ENCODE measurements around the gene ST3GAL3. TPM values are rescaled to one million over a fixed set of nuclear protein-coding genes. Genes with fewer than 3 reads are reported as not detected.

Gene ST3GAL3
- total RNA-seq, 1 experiment from 2014 or later: 8.6 TPM

DNA sequence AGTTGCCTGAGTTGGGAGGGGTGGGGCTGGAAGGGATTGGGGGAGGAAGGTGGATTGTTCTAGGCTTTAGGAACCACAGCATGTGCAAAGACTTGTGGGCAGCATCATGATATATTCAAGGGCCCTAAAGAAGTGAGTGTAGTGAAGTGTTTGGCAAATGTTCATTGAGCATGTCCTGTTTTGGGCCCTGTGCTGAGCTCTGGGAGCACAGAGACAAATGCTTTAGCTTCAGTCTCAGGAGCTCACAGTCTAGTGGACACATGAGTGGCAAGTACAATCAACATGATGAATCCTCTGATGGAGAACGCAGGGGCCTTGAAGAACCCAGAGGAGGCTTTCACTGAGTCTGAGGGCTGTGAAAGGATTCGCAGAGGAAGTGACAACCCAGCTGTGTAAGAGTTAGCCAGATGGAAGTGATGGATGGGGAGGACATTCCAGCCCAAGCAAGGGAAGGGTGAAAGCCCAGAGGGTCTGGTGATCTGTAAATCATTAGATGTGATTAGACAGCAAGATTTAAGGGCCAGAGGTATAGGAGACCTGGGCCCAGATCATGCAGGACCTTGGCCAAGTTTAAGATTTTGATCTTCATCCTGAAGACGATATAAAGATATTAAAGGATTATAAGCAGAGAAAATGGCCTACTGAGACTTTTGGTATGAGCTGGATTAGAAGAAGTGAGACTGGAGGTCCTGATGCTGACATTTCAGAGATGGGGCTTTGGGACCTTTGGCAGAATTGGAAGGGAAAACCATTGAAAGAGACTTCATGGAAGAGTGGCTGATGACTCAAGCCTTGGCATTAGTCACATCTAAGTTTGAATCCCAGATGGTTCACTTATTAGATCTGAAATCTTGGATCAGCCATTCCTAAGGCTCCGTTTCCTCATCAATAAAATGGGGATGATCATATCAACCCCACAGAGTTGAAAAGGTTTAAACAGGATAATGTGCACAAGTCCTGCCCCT lies 244.0 kb downstream of the ST3GAL3 start (continued):
- TF ChIP-seq, protein P1, sequence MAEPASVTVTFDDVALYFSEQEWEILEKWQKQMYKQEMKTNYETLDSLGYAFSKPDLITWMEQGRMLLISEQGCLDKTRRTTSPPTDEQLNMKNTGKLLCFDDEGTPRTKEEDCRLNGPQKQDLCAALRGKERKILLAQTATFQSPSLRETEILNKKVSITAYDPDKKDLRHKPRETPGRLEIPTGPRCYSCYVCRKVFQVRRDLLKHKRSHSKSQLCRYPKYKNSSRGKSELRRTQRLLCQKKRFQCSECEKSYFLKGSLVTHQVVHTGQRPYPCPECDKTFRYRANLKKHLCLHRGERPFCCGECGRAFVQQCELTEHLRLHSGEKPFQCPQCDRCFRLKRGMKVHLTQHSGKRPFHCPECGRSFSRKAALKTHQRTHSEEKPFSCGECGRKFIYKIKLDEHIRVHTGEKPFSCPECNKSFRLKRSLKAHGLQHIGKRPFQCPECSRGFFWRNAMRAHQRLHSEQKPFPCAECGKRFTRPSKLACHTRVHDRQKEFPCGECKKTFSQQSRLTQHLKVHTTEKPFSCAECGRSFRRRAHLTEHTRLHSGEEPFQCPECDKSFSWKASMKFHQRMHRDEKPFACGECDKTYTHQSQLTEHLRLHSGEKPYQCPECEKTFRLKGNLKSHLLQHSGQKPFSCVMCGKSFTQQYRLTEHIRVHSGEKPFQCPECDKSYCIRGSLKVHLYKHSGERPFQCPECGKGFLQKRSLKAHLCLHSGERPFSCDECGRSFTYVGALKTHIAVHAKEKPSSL (CRISPR knock-in tag; conservative IDR thresholded peaks at IDR 0.05): no peak
- TF ChIP-seq MYBL2 (CRISPR knock-in tag; IDR thresholded peaks at IDR 0.05) (no peak), TEAD4 (CRISPR knock-in tag; IDR thresholded peaks at IDR 0.05) (no peak), HMGXB4 (CRISPR knock-in tag; IDR thresholded peaks at IDR 0.05) (no peak), SMAD4 (CRISPR knock-in tag; IDR thresholded peaks at IDR 0.05) (no peak), ZNF396 (CRISPR knock-in tag; IDR thresholded peaks at IDR 0.05; ENCODE audit: borderline replicate concordance) (no peak), ERG (CRISPR knock-in tag; IDR thresholded peaks at IDR 0.05) (no peak), ZNF423 (CRISPR knock-in tag; IDR thresholded peaks at IDR 0.05) (no peak), GTF2I (CRISPR knock-in tag; conservative IDR thresholded peaks at IDR 0.05) (no peak), CREB1 (CRISPR knock-in tag; IDR thresholded peaks at IDR 0.05) (no peak), ZNF317 (CRISPR knock-in tag; IDR thresholded peaks at IDR 0.05; ENCODE audit: borderline replicate concordance, low read depth) (no peak)
- TF ChIP-seq, protein P2, sequence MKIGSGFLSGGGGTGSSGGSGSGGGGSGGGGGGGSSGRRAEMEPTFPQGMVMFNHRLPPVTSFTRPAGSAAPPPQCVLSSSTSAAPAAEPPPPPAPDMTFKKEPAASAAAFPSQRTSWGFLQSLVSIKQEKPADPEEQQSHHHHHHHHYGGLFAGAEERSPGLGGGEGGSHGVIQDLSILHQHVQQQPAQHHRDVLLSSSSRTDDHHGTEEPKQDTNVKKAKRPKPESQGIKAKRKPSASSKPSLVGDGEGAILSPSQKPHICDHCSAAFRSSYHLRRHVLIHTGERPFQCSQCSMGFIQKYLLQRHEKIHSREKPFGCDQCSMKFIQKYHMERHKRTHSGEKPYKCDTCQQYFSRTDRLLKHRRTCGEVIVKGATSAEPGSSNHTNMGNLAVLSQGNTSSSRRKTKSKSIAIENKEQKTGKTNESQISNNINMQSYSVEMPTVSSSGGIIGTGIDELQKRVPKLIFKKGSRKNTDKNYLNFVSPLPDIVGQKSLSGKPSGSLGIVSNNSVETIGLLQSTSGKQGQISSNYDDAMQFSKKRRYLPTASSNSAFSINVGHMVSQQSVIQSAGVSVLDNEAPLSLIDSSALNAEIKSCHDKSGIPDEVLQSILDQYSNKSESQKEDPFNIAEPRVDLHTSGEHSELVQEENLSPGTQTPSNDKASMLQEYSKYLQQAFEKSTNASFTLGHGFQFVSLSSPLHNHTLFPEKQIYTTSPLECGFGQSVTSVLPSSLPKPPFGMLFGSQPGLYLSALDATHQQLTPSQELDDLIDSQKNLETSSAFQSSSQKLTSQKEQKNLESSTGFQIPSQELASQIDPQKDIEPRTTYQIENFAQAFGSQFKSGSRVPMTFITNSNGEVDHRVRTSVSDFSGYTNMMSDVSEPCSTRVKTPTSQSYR (CRISPR knock-in tag; IDR thresholded peaks at IDR 0.05): no peak

GRCh38 chr1:43952731-43953346 lies 245.5 kb downstream of the ST3GAL3 start:
- ChIA-PET POLR2A (interaction anchor here (0.5 to 1.4 kb wide), 6 partner anchors 9 to 298 kb away, joined by 3 to 4 read pairs (median 4); no protein-coding TSS in a partner anchor), CTCF (interaction anchor here (0.6 to 2.8 kb wide), 12 partner anchors 13 to 300 kb away, joined by 3 to 46 read pairs (median 4); partner anchors contain the start of genes ARTN and DPH2)
- Mint-ChIP-seq H3K27ac (peak overlapping the region; percentile 50; the same call in 1 of the 2 replicates), H3K4me3 (no peak overlapping the region), H3K4me1 (peaks cover 18% of the 10 kb centered on the region), H3K9me3 (no peaks in the 10 kb centered on the region), H3K27me3 (ENCODE audit: low read depth) (no peaks in the 10 kb centered on the region), H3K36me3 (peaks cover 10% of the 10 kb centered on the region; the same call in 1 of the 2 replicates)
- DNase-seq (ENCODE audit: low spot score) (peak; percentile 66), ATAC-seq (peak; percentile 96)
- TF ChIP-seq ZSCAN18 (CRISPR knock-in tag; IDR thresholded peaks at IDR 0.05): no peak
- no peak for TF ChIP-seq CTCF (IDR thresholded peaks at IDR 0.05)

Measured in WTC11 (cell line).